Adrenal gland (tissue), 5 donors: ENCODE results near the gene PRKD1.

Experiments used
- POLR2A ChIP-seq, 2 donors: fragments of 450-650 bp; IDR thresholded peaks; one replicate each; pipeline ENCODE4 v1.6.1; 2017; ENCODE audit warnings: antibody characterized with exemption in 2 of 2, mild to moderate bottlenecking in 2 of 2, moderate library complexity in 1 of 2
- TF ChIP-seq, protein P1 (sequence below), 6 experiments: fragments of 450-650 bp in 4 of 6; fragments of 200-600 bp in 2 of 6; sonication (generic) in 1 of 6; IDR thresholded peaks; 1 replicate in 5 of 6; 2 replicates in 1 of 6; pipeline versions ENCODE4 v1.5.1 to v1.8.0; 2016 to 2021; ENCODE audit warnings: antibody characterized with exemption in 6 of 6, mild to moderate bottlenecking in 2 of 6, moderate library complexity in 1 of 6
- donor health status: DM: no; HTN: no; CAD: no.

DNA sequence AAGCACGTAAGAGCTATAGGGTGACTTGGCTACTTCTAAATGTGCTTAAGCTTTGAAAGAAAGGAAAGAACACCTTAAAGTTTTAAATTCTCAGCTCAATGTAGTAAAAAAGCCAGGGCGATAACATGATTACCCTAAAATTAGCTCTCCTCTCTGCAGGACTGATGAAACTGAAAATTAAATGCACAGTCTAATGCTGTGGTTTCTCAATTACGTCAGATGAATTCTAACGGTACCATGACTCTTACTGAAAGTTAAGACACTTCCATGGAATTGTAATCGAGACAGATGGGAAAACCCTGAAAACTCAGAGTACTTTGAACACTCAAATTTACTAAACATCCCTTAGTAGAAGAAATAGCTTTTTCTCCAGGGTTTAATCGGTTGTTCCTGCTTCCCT is 25.9 kb upstream of the PRKD1 start:
- TF ChIP-seq, protein P1, sequence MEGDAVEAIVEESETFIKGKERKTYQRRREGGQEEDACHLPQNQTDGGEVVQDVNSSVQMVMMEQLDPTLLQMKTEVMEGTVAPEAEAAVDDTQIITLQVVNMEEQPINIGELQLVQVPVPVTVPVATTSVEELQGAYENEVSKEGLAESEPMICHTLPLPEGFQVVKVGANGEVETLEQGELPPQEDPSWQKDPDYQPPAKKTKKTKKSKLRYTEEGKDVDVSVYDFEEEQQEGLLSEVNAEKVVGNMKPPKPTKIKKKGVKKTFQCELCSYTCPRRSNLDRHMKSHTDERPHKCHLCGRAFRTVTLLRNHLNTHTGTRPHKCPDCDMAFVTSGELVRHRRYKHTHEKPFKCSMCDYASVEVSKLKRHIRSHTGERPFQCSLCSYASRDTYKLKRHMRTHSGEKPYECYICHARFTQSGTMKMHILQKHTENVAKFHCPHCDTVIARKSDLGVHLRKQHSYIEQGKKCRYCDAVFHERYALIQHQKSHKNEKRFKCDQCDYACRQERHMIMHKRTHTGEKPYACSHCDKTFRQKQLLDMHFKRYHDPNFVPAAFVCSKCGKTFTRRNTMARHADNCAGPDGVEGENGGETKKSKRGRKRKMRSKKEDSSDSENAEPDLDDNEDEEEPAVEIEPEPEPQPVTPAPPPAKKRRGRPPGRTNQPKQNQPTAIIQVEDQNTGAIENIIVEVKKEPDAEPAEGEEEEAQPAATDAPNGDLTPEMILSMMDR (IDR thresholded peaks at IDR 0.05): no peak
- TF ChIP-seq POLR2A (IDR thresholded peaks at IDR 0.05): no peak
